Dermis blood vessel endothelial cell (primary cell): ENCODE results near the gene DPEP2. TPM values are rescaled to one million over a fixed set of nuclear protein-coding genes. Genes with fewer than 3 reads are reported as not detected.

ENCODE experiments used
- total RNA-seq: library from RNA; depleted of rRNA; stranded (reverse); fragments of >200 nt; gene quantifications from 2 replicates; pipeline ENCODE4 v1.2.3, GENCODE V29; 2014

Gene DPEP2
- total RNA-seq, 1 donor from 2014 or later: 2.9 TPM

Other genes starting within 250 kb of the DPEP2 start
- gene RANBP10, start 192.9 kb downstream of the DPEP2 start, total RNA-seq: 8.2 and 13.5 TPM in 2 replicates
- 0.47 and 0.85 TPM in 2 replicates for gene TSNAXIP1, start 192.6 kb downstream of the DPEP2 start, total RNA-seq
- gene THAP11, start 157.2 kb downstream of the DPEP2 start, total RNA-seq: 62.3 and 64.0 TPM in 2 replicates
- gene NUTF2, start 152.6 kb downstream of the DPEP2 start, total RNA-seq: 176 and 260 TPM in 2 replicates
- 21.7 and 30.0 TPM in 2 replicates for gene CENPT, start 151.8 kb downstream of the DPEP2 start, total RNA-seq
- 58.2 and 85.1 TPM in 2 replicates for gene EDC4, start 126.4 kb downstream of the DPEP2 start, total RNA-seq
- 0.14 and 0.51 TPM in 2 replicates for gene NRN1L, start 114.6 kb downstream of the DPEP2 start, total RNA-seq
- 24.7 and 30.8 TPM in 2 replicates for gene PSKH1, start 106.2 kb downstream of the DPEP2 start, total RNA-seq
- 0.17 and 0.88 TPM in 2 replicates for gene CTRL, start 67.6 kb downstream of the DPEP2 start, total RNA-seq
- gene PSMB10, start 62.6 kb downstream of the DPEP2 start, total RNA-seq: 46.8 and 95.8 TPM in 2 replicates
- 3.3 and 6.5 TPM in 2 replicates for gene LCAT, start 55.4 kb downstream of the DPEP2 start, total RNA-seq
- gene SLC12A4, start 30.8 kb downstream of the DPEP2 start, total RNA-seq: 68.9 and 94.1 TPM in 2 replicates
- gene DPEP3, start 19.0 kb downstream of the DPEP2 start, total RNA-seq: not detected in 2 replicates
- not detected in 2 replicates for gene DPEP2NB, start 16.4 kb upstream of the DPEP2 start, total RNA-seq
- 15.1 and 19.5 TPM in 2 replicates for gene DDX28, start 23.7 kb upstream of the DPEP2 start, total RNA-seq
- 26.4 and 34.9 TPM in 2 replicates for gene DUS2, start 23.8 kb upstream of the DPEP2 start, total RNA-seq
- gene NFATC3, start 85.9 kb upstream of the DPEP2 start, total RNA-seq: 14.1 and 31.6 TPM in 2 replicates
- gene ESRP2, start 236.6 kb upstream of the DPEP2 start, total RNA-seq: 3.6 and 4.1 TPM in 2 replicates
- gene PLA2G15, start 245.9 kb upstream of the DPEP2 start, total RNA-seq: 28.6 and 38.9 TPM in 2 replicates